GM18526 (cell line): ENCODE measurements around the gene PHF21B.

ENCODE experiments used
- POLR2A ChIP-seq: IDR thresholded peaks from 3 replicates; pipeline ENCODE4 v1.6.1; 2011; ENCODE audit not compliant: insufficient read length; ENCODE audit errors: extremely low read depth

PHF21B gene

DNA sequence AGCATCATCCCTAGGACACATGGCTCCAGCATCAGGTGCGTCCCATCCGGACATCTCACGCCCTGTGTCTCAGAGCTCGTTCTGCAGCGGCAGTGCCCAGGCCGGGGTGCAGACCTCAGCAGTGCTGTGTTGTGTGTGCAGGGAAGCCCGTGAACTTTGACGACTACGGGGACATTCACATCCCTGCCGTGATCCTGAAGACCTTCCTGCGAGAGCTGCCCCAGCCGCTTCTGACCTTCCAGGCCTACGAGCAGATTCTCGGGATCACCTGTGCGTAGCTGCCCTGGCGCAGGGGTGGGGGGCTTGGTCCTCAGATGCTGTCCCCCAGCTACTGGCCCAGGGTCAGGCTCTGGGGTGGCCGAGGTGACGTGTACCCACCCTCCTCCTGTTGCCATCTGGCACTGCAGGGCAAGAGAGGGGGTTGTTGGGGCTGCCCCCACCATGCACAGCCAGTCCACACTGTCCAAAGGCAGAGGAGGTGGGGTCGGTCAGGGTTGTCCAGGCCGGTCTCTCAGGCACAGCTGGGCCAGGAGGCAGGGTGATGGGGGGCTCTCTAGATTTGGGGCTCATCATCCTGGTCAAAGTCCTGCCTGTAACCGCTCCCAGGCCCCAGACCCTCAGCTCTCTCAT lies 160.9 kb downstream of the PHF21B start:
- TF ChIP-seq POLR2A = no peak

DNA sequence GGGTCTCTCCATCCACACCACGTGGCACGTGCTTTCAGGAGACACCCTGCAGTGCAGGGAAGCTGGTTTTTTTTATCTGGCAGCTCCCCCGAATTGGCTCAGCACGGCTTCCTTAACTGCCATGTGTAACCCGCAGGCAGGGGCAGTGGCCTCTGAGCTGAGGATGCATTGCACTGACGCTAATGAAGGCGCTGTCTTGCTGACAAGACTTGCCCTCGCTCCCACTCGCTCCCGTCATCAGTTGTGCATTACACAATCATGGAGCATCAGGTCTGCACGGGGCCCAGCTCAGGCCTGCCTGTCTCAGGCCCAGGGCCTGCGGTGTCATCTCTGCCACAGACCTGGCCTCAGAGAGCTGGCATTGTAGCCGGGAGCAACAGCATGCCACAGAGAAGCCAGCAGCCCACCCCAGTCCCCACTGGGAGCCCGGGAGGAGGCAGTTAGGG lies 161.5 kb downstream of the PHF21B start:
- TF ChIP-seq POLR2A = no peak

DNA sequence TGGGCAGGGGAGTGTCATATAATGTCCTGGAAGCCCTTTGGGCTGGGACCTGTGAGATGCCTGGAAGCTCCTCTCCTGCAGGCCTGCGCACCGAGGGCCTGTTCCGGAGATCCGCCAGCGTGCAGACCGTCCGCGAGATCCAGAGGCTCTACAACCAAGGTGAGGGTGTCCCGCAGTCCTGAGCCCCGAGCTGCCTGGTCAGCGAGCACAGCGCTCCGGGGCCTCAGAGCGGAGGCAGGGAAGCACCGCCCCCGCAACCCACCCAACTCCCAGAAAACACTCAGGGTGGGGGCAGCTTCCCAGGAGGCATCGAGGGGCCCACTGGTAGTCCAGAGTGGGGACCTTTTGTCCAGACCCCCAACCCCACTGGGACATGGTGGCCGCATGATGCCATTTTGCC lies 161.9 kb downstream of the PHF21B start:
- no peak for TF ChIP-seq POLR2A

DNA sequence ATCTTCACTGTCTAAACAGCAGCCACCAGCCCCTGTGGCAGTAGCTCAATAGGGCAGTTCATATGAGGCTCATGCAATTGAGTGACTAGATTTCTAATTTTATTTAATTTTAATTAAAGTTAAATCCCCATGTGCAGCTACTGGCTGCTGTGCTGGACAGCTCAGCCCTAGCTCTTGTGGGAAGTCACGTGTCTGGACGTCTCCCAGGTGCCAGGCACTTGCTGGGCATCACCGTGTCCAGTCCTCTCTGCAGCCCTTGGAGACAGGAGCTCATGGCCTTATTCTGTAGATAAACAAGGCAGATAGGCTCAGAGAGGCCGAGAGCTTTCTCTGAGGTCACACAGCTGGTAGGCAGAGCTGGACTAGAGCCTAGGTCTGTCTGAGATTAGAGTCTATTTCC lies 162.4 kb downstream of the PHF21B start:
- no peak for TF ChIP-seq POLR2A

DNA sequence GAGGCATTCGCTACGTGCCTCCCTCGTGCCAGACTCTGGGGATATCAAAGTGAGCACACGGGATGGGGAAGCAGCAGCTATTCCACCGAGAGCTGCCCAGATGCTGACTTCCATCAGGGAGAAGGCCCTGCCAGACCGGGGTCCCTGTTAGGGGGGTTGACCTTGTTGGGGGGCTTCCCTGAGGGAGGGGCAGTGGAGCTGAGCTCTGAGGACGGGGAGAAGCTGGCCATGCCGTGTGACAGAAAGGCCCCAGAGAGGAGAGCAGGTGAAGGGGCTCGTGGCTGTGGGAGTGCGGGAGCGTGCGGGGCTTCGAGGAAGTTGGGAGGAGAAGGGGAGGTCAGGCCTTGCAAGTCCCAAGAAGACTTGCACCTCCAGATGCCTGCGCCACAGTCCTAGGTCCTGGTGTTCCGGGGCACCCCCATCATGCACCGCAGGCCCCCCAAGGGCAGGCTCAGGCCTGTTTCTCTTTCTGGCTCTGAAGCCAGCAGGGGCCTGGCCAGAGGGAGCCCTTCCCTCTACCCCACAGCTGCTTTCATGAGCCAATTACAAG lies 163.0 kb downstream of the PHF21B start:
- TF ChIP-seq POLR2A = no peak

DNA sequence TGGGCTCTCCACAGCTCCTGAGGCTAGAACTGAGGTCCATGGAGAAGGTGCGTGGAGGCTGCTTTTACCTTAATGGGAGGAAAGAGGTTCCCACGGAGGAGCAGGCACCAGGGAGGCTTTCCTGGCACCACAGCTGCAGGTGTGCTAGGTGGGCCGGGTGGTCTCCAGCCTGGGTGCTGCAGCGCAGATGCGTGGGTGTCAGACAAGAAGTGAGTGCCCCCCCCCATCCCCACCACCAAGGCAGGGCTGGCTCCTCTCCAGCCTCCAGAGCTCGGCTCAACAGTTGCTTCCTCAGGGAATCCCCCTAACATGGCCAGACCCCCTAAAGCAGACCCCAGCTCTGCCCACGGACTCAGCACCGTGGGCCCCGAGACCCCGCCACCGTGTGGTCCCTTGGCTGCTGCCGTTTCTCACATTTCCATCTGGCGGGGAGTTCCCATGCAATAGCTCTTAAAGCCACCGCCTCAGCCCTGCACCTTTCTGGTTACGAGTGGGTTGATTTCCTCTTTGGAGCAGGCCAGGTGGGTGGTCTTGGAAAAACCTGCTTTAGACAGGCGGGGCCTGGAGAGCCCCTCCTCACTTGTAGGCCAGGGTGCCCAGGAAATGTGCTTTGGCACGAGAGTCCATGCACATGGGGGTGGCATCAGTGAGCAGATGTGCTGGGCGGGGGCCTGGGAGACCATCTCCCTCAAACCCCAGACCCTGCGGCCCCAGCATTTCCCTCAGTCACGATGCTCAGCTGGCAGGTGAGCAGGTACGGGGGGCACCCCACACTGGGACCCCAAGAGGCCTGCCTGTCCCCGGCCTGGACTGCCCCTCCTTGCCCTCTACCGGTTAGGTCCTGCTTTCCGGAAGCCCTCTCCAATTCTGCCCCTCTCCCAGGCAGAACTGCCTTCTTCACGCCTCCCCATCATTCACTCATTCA lies 163.7 kb downstream of the PHF21B start:
- no peak for TF ChIP-seq POLR2A

DNA sequence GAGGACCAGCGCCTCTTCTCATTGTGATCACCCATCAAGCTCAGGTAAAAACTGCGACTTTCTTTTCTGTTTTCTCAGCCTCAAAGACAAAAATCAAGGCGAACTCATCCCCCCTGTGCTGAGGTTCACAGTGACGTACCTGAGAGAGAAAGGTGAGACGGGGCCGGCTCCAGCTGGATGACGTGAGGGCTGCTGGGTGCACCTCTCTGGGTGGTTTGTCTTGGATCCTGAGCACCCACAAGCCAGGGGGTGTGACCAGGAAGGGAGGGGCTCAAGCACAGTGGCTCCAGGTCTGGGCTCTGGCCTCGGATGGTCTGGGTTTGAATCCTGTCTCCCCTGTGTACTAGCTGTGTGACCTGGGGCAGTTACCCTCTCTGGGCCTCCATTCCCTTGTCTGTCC lies 164.6 kb downstream of the PHF21B start:
- TF ChIP-seq POLR2A = no peak

DNA sequence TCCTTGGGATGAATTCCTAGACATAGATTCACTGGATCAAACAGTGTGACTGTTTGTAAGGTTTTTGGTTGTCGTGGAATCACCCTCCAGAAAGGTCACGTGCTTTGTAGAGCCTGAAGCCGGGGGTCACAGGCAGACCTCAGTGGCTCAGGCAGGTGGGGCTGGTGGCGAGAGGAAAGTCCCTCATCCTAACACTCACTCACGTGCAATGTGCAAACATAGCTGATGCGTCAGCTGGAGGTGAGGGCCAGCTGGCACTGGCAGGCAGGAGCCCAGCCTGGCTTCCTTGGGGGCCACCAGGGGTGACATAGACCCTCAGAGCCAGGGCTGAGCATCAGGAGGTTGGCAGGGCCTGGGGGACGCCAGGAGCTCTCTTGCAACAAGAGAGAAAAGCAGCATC lies 167.4 kb downstream of the PHF21B start:
- no peak for TF ChIP-seq POLR2A

DNA sequence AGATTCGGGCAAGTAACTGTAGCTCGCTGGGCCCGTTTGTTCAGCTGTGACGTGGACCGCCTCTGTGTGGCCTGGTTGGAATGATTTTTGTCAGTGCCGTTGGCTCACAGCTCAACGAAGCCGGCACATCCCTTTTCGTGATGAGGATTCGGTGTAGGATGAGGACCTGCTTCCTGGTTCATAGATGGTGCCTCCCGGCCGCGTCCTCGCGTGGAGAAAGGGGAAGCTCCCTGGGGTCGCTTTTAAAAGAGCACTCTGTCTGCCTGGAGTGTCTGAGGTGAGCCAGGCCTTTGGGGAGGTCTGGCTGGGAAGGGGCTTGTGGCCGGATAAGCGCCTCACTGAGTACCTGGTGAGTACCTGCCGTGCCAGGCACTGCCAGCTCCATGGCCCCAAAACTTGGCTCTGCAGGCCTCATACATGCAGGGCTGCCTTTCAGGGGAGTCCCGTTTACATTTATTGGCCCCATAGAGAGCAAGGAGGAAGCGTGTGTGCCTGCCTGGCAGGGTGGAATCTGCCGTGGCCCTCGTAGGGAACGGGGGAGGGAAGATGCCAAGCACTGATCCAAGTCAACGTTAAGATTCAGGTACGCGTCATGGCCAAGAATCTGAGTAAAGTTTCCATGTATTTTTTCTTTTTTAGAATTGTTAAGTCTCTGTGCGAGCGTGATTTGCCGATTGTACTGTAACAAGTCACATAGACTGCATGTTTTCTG lies 169.0 kb downstream of the PHF21B start:
- no peak for TF ChIP-seq POLR2A

DNA sequence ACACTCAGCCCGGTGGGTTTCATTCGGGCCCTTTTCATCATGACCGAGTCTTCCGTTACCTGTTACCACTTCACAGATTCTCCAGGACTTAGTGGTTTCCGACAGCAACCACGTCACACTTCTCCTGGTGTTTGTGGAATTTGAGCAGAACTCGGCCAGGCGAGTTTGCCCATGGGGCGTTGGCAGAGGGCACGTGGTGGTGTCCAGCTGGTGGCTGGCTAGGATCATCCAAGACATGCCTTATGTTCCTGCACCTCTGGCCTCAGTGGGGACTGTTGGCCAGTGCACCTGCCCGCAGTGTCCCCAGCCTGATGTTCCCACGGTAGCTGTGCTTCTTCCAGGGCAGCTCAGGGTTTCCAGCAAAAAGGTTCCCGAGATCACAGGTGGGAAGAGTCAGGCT lies 170.1 kb downstream of the PHF21B start:
- no peak for TF ChIP-seq POLR2A

DNA sequence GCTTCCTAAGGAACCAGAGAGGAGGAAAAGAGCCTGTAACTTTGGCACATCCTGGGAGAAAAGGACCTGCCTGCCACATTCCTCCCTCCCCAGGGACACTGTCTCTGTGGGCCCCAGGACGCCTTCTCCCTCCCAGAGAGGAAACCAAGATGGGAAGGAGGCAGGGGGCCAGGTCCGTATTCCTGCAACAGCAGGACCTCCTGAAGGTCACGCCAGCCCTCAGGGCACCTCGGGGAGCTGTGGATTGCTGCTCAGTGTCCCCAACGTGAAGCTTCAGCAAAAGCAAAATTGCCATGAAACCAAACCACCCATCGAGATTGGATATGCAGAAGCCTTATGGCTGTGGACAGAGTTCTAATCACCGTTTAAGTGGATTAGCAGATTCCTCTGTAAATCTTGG lies 170.7 kb downstream of the PHF21B start:
- no peak for TF ChIP-seq POLR2A

DNA sequence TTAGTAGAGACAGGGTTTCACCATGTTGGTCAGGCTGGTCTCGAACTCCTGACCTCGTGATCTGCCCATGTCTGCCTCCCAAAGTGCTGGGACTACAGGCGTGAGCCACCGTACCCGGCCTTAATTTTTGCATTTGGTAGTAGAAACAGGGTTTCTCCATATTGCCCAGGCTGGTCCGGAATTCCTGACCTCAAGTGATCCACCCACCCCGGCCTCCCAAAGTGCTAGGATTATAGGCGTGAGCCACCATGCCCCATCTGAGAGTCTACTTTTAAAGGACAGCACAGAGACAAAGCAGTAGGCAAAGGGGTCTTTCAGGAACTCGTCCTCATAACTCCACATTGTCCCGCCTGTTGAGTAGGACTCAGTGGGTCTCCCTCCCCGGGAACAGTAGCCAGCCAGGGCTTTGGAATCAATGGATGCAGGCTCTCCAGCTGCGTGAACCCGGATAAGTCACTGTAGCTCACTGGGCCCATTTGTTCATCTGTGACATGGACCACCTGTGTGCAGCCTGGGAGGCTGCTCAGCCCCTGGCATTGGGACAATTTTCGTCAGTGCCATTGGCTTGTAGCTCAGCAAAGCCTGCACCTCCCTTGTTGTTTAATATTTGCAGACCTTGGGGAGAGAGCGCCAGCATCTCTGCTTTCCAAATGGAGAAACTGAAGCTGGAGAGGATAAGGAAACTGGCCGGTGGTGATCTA lies 171.3 kb downstream of the PHF21B start:
- TF ChIP-seq POLR2A = no peak

DNA sequence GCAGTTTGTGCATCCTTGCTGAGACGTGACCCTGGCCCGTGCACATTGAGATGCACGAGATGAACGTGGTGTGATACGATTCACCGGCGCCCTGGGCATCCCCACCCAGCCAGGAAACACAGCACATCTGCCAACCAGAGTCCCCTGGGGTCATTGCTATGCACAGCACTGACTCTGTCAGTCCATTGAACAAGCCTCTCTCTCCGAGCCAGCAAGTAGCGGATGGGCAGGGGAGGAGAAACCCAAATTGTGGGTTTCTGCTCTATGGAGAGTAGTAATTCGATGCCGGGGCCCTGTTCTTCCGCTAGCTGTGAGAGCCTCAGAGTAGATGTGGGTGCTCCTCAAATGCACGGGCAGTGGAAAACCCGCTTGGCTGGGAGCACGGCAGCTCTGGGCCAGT lies 172.3 kb downstream of the PHF21B start:
- TF ChIP-seq POLR2A = no peak

DNA sequence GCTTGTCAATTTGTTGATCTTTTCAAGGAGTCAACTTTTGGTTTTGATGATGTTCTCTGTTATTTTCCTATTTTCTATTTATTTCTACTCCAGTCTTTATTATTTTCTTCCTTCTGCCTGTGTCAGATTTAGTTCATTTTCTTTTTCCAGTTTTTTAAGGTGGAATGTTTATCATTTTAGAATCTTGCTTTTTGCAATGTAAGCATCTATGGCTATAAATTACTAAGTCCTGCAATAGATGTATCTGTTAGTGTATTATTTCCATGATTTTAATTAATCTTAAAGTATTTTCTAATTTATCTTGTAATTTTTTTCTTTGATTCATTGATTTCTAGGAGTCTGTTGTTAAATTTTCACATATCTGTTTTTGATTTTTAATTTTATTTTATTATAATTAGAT lies 175.7 kb downstream of the PHF21B start:
- no peak for TF ChIP-seq POLR2A

DNA sequence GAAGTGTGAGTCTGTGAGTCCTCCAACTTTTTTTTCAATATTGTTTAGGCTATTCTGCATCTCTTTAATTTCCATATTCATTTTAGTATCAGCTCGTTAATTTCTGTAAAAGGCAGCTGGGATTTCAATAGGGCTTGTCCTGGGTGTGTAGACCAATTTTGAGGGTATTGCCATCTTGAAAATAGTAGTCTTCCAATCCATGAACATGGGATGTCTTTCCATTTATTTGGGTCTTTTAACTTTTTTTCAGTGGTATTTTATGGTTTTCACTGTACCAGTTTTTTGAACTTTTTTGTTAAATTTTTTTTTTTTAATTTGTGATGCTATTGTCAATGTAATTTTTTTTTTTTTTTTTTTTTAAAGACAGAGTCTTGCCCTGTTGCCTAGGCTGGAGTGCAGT lies 177.9 kb downstream of the PHF21B start:
- TF ChIP-seq POLR2A = no peak
